Right renal cortex interstitium (tissue), 3 donors: ENCODE results near the gene ABHD2. TPM values are rescaled to one million over a fixed set of nuclear protein-coding genes. Genes with fewer than 3 reads are reported as not detected.
"Not testable (repeated sequence)": the region's sequence is repeated elsewhere in the genome, so short reads cannot be mapped to it uniquely, and the experiment has no call there.

Source experiments
- DNase-seq, 3 donors: peaks; one replicate each; pipeline ENCODE4 v3.0.0-alpha.2; 2013; ENCODE audit warnings: low read depth in 3 of 3, low spot score in 2 of 3
- polyA plus RNA-seq, 3 donors: library from polyadenylated mRNA; unstranded; fragments of 120-200 nt; gene quantifications; one replicate each; pipeline ENCODE4 v1.2.1, GENCODE V29; 2013; ENCODE audit not compliant: insufficient read length in 3 of 3

Gene ABHD2
- polyA plus RNA-seq, 3 donors = 32.7 to 35.7 (median 33.8) TPM

DNA sequence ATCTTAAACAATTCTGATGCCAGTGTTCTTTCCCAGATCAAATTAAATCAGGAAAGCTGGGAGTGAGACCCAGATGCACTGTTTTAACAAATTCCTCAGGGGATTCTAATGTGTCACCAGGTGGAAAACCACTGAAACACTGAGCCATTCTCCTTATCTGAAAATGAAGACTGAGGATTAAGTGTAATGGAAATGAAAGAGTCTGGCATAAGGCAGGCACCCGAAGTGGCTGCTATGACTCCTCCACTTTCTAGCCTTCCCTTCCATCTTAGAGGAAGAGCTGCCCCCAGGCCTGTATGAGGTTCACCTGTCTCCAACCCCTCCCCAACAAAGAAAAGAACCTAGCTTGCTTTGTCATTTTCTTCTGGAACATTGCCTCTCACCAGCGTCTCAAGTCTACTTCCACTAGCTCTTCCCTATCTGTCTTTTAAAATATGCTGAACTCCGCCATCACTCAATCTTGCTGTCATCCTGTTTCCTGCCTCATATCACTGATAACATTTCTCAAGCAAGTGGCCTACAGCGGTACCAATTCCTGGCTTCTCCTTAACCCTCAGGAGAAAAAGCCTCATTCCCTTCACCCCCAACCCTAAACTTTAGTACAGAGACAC lies 13.7 kb upstream of the ABHD2 start:
- DNase-seq = no peak

DNA sequence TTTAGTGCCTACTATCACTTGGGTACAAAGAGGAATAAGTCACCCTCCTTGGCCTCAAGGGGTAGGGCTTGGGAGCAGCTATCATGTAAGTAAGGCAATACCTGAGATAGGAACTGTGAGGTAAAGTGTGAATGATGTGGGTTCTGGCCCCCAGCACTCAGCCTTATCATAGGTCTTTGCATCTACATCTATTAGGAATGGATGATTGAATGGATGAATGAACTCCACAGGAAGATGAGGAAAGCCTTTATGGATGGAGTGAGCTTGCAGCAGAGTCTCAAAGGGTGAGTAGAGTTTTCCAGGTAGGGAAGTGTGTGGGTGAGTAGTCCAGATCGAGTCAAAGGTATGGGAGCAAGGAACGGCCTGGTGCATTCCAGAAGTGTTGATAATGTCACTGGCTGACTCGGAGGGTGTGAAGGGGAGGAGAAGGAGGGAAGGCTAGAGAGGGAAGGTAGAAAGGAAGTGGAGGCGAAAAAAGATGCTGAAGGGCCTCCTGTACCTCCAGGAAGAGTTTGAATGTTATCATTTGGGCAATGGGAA lies 13.1 kb upstream of the ABHD2 start:
- DNase-seq = no peak

GRCh38 chr15:89075846-89076245 lies 12.4 kb upstream of the ABHD2 start:
- no peak for DNase-seq

- no peak for DNase-seq
Observed at GRCh38 chr15:89077750-89078149, 10.5 kb upstream of the ABHD2 start.

DNA sequence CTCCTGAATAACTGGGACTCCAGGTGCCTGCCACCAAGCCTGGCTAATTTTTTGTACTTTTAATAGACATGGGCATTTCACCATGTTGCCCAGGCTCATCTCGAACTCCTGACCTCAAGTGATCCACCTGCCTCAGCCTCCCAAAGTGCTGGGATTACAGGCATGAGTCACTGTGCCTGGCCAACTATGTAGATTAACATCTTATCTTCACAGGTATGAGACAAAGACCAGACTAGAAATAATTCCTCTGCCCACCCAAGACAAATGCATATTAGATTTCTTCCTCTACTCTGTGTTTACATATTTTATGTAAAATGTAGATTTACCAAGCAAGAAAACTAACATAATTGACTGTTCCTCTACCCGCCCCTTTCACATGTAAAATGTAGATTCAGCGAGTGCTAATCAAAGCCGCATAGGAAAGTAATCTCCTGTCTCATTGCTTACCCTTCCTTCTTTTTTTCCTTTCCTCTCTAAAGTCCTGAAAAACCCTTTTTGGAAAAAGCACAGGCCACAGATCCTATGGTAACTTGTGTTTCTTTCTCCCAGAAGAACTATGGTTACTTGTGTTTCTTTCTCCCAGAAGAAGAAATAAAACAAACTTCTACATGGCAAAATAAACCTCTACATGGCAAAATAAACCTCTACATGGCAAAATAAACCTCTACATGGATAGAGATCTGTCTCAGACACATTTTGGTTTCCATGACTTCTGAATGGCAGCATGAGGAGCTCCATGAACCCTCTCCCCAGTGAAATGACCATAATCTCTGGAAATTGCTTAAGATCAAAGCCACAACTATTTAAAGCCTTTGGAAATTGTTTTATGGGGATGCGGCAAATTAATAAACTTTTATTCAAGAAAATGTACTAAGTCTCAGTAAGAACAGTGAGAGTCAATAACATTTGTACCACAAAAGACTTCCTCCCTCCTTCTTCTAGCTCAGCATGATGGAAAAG lies 9.1 kb upstream of the ABHD2 start:
- DNase-seq = no peak

DNA sequence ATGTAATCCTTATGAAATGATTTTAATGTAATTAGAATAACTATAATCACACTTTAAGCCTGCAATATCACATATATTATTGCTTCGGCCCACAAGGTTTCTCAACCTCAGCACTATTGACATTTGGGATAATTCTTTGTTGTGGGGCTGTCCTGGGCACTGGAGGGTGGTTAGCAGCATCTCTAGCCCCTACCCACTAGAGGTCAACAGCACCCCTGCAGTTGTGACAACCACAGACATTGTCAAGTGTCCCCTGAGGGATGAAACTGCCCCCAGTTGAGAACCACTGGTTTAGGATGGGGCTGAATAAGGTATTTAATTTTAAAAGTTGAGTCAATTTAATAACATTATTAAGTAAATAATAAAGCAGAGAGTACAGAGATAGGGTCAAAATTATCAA lies 6.4 kb upstream of the ABHD2 start:
- DNase-seq = no peak

DNA sequence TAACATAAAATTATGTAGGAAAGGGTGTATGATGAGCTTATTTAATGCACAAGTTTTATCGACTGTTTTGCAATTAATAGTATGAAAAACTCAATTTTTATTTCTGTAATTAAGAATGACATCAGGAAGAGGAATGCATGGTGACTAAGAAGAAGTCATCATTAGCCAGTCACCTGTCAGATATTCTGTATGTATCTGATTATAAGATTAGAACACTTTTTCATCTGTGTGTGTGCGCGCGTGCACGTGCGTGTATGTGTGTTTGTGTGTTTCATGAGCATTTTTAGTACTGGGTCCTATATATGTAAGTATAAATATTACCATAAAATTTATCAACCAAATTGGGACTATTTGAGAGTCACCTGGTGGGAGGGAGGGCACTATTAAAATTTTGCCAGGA lies 5.0 kb upstream of the ABHD2 start:
- no peak for DNase-seq

DNA sequence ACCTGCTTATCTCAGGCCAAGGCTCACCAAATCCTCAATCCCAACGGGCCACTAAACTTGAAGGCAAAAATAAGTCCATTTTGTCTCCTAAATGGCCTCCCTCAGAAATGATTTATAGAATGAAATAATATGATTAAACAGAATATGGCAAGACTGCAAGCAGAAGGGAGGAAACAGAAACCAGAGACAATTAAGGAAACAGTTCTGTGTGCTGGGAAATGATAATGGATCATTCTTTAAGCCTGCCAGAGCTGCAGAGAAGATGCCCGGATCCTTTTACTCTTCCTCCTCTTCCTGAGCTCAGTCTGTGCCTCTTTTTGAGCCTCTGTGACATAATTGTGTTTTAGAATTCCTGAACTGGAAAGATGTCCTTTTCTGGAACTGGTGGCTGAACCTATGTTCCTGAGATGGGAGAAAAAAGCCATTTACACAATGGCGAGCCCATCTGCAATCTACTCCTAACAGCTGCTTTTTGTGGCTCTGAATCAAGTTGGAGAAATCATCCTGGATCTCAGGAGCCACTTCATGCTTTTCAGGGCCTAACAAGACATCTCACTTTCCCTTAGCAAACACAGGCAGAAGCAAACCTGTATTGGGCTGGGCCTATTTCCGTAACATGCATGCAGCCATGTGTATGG lies 2.8 kb upstream of the ABHD2 start:
- no peak for DNase-seq

- DNase-seq = not testable (repeated sequence)
Observed at GRCh38 chr15:89085933-89086332, 2.3 kb upstream of the ABHD2 start.

DNA sequence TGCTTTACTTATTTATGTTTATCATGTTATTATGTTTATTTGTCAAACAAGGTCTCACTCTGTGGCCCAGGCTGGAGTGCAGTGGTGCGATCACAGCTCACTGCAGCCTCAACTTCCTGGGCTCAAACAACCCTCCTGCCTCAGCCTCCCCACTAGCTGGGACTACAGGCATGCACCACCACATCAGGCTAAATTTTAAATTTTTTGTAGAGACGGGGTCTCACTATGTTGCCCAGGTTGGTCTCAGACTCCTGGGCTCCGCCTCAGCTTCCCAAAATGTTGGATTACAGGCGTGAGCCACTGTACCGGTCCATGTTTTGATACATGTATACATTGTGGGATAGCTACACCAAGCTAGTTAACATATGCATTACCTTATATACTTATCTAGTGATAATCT lies 1.9 kb upstream of the ABHD2 start:
- not testable (repeated sequence) for DNase-seq

DNA sequence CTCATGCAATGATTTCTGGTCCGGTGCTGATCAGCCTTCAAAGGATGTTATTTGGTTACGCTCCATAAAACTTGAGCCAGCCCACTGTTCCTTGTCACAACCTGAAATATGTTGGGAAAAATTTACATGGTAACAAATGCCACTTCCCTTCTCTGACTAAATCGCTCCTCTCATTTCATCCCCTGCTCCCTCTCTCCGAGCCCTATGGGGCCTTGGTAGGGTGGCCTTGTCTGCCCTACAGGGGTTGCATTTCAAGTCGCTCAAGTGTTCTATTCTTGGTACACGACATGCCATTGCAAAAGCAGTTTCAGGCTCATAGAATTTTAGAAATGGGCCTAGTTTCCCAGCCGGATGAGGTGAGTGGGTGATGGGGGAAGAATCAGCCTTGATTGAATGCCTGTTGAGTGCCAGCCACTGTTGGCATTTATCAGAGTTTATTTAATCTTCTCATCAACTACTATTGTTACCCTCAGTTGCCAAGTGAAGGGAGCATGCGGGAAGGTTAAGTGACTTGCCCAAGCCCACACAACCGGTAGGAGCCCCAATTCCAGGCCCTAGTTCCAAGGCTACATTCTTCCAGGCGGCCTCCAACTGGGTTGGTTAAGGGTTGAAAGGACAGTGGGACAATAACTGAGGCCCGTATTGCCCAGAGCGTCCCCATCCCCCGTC lies 961 bp upstream of the ABHD2 start:
- DNase-seq = no peak

DNA sequence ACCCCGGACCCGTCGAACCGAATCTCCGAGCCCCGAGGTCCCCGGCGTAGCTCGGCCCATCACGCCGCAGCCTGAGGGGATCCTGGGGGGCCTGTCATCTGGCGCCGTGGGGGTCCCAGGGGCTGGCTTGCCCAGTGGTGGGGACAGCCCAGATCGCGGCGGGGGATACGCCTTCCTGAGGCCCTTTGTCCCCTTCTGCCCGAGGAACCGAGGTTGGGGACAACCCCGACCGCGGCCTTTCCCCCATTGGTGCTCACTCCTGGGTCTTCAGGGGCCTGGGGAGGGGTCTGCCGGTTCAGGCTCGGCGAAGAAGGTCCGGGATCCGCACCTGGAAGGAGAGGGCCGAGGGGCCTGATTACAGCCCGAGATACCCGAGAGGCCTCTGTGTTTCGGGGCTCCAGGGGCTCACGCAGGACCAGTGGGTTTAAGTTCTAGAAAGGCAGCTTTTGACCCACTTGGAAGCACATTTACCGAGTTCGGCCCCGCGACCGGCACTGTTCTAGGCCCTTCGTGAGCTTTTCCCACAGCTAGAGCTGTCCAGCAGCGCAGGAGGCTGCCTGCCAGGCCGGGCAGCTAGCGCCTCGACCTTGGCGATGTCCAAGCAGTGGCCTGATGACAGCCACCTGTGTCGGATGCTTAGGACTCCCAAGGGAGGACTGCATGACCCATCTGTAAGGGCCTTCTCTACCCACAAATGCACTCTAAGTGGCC lies 504 bp downstream of the ABHD2 start:
- DNase-seq = no peak

- DNase-seq = no peak
Observed at GRCh38 chr15:89089316-89090230, 1.3 kb downstream of the ABHD2 start.

DNA sequence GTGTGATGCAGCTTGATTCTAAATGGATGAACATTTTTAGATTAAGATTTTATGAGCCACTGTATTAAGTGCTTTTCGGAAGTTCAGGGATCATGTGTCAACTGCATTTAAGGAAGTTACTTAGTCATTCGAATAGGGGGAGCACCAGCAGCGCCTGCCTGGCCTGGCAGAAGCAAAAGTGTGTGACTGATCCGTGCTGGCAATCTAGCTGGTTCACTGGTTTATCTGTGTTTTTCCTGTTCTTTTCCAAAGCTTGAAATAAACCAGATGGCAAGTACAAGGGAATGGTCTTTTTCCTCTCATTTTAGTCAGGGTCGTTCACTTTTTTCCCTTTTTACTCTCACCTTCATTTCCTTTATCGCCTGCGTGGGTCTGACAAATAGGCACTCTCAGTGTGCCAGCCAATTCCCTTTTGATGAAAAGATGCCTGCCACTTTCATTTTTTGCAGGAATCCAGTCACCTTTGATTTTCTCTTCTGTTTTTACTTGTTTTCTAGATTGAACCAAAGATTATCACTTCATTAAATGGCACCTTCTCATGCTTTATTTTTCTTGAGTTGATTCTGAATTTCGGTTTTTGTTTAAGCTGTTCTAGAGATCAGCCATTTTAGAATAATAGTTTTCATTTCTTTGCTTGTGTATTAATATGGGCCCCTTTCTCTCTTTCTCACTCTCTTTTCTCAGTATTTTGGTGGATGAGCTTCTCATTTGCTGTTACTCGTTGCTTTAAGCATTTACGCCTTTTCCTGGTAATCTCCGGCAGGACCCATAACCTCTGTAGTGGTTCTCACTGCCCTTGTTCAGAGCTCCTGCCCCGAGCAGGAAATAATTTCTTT lies 2.8 kb downstream of the ABHD2 start:
- DNase-seq = no peak

GRCh38 chr15:89091627-89092220 lies 3.5 kb downstream of the ABHD2 start:
- no peak for DNase-seq

GRCh38 chr15:89093509-89093908 lies 5.3 kb downstream of the ABHD2 start:
- DNase-seq = no peak

- DNase-seq = no peak
Observed at GRCh38 chr15:89095073-89095472, 6.8 kb downstream of the ABHD2 start.

DNA sequence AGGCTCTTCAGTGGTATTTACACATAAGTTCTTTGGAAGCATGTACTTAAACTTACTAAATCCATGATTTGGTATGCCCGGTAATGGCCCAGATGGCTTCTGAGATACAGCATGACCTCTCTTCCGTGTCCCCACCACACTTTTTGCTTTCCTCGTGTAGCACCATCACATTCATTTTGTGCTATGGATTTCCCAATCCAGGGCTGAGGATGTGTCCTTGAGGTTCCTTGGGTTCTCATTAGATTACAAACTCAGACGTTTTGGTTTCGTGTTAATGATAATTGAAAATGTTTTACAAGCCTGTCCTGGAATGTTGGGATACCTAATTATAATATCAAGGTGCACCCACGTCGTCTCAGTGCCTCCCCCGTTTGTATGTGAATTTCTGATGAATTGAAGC lies 7.3 kb downstream of the ABHD2 start:
- no peak for DNase-seq
